Prostate gland (tissue), 2 donors: ENCODE measurements around the gene TMC1. TPM values are rescaled to one million over a fixed set of nuclear protein-coding genes. Genes with fewer than 3 reads are reported as not detected.

ENCODE experiments used
- DNase-seq: peaks from one replicate; pipeline ENCODE4 v3.0.0-alpha.2; 2019; ENCODE audit warnings: low spot score
- H3K27ac ChIP-seq, 2 donors: fragments of 200-600 bp; sonication (generic); 2 replicates each; pipeline ENCODE4 v1.5.1; 2017 to 2019
- H3K27me3 ChIP-seq: fragments of 200-600 bp; sonication (generic); replicated peaks from 2 replicates; pipeline ENCODE4 v1.5.1; 2019; ENCODE audit not compliant: insufficient read depth
- H3K36me3 ChIP-seq, 2 donors: fragments of 200-600 bp; sonication (generic); 1 replicate in 1 of 2; 2 replicates in 1 of 2; pipeline versions ENCODE4 v1.5.1 to v1.8.1; 2017 to 2019
- H3K4me1 ChIP-seq: fragments of 200-600 bp; sonication (generic); replicated peaks from 2 replicates; pipeline ENCODE4 v1.5.1; 2019
- H3K4me3 ChIP-seq, 2 donors: fragments of 200-600 bp; sonication (generic); 2 replicates each; pipeline ENCODE4 v1.5.1; 2017 to 2019
- H3K9me3 ChIP-seq: fragments of 200-600 bp; sonication (generic); 2 replicates; pipeline ENCODE4 v1.5.1; 2017
- CTCF ChIP-seq, 4 experiments: fragments of 200-600 bp in 2 of 4; fragments of 450-650 bp in 2 of 4; sonication (generic) in 2 of 4; IDR thresholded peaks; 1 replicate in 3 of 4; 2 replicates in 1 of 4; pipeline ENCODE4 v1.5.1; 2016 to 2019; ENCODE audit warnings: antibody characterized with exemption in 4 of 4, mild to moderate bottlenecking in 2 of 4, moderate library complexity in 2 of 4
- POLR2A ChIP-seq: fragments of 450-650 bp; IDR thresholded peaks from one replicate; pipeline ENCODE4 v1.6.1; 2016; ENCODE audit warnings: antibody characterized with exemption, mild to moderate bottlenecking
- POLR2AphosphoS5 ChIP-seq: sonication (generic); formaldehyde crosslinking; IDR thresholded peaks from one replicate; pipeline ENCODE4 v1.6.1; 2017; ENCODE audit warnings: antibody characterized with exemption
- WGBS: methylation state at CpG from one replicate; pipeline ENCODE4 v1.1.5; 2018; 5-methylcytosine and 5-hydroxymethylcytosine counted together
- intact Hi-C: fragments of 100-400 bp; cut with DNase I; formaldehyde crosslinking; loops from one replicate; pipeline ENCODE4 v1.14.2; 2022
- total RNA-seq, 2 donors: library from RNA; depleted of rRNA; stranded (reverse); fragments of >200 nt; gene quantifications; one replicate each; pipeline ENCODE4 v1.1.0, GENCODE V29; 2016

Gene TMC1
- total RNA-seq, 2 donors from 2014 or later: 3.0 to 5.3 TPM

GRCh38 chr9:72807765-72808445, 286.5 kb downstream of the TMC1 start:
- no peaks in the 10 kb centered on the region for H3K4me1 ChIP-seq
- no peaks in the 10 kb centered on the region for H3K27me3 ChIP-seq
- intact Hi-C loops: no loop called here
- H3K4me3 ChIP-seq: no peak overlapping the region
- no peak for DNase-seq
- H3K36me3 ChIP-seq: no peaks in the 10 kb centered on the region
- peak overlapping the region in 1 of 2 donors; percentile 0 for H3K27ac ChIP-seq
- 84% methylated on average over 2 of the region's 2 CpGs for WGBS
- TF ChIP-seq POLR2AphosphoS5 (no peak), CTCF (IDR thresholded peaks at IDR 0.05) (no peak), POLR2A (no peak)
- no peaks in the 10 kb centered on the region for H3K9me3 ChIP-seq

- no peak overlapping the region for H3K4me3 ChIP-seq
- no peaks in the 10 kb centered on the region for H3K9me3 ChIP-seq
- no peaks in the 10 kb centered on the region for H3K27me3 ChIP-seq
- no peaks in the 10 kb centered on the region for H3K36me3 ChIP-seq
- WGBS: 84% methylated on average over 2 of the region's 2 CpGs
- H3K4me1 ChIP-seq: no peaks in the 10 kb centered on the region
- no peak for DNase-seq
- TF ChIP-seq POLR2AphosphoS5: no peak
- no peak for TF ChIP-seq POLR2A
- TF ChIP-seq CTCF (IDR thresholded peaks at IDR 0.05): no peak
- intact Hi-C loops: no loop called here
- H3K27ac ChIP-seq: peak overlapping the region in 1 of 2 donors; percentile 0
These were observed 287.0 kb downstream of the TMC1 start for GRCh38 chr9:72808446-72808768.

- H3K9me3 ChIP-seq: no peaks in the 10 kb centered on the region
These were observed 288.2 kb downstream of the TMC1 start for GRCh38 chr9:72809586-72809985.

GRCh38 chr9:72812559-72813111, 291.2 kb downstream of the TMC1 start:
- no peak overlapping the region for H3K4me3 ChIP-seq
- no peak for DNase-seq
- H3K27me3 ChIP-seq: no peaks in the 10 kb centered on the region
- intact Hi-C loops: no loop called here
- TF ChIP-seq POLR2A (no peak), POLR2AphosphoS5 (no peak), CTCF (IDR thresholded peaks at IDR 0.05) (no peak)
- H3K4me1 ChIP-seq: no peaks in the 10 kb centered on the region
- H3K27ac ChIP-seq: no peak overlapping the region
- WGBS: 68% methylated on average over 2 of the region's 2 CpGs
- no peaks in the 10 kb centered on the region for H3K36me3 ChIP-seq
- no peaks in the 10 kb centered on the region for H3K9me3 ChIP-seq

More at GRCh38 chr9:72809586-72809985, 288.2 kb downstream of the TMC1 start:
- no peaks in the 10 kb centered on the region for H3K27me3 ChIP-seq
- no peak overlapping the region for H3K4me3 ChIP-seq
- H3K4me1 ChIP-seq: no peaks in the 10 kb centered on the region
- intact Hi-C loops: no loop called here
- no peak for TF ChIP-seq POLR2AphosphoS5
- no peak for TF ChIP-seq CTCF (IDR thresholded peaks at IDR 0.05)
- no peak for TF ChIP-seq POLR2A
- H3K36me3 ChIP-seq: no peaks in the 10 kb centered on the region
- WGBS: 80% methylated on average over 3 of the region's 3 CpGs
- no peak for DNase-seq
- H3K27ac ChIP-seq: no peak overlapping the region

GRCh38 chr9:72813544-72813943, 292.1 kb downstream of the TMC1 start:
- DNase-seq: no peak
- Histone ChIP-seq H3K27ac (no peak overlapping the region), H3K36me3 (no peaks in the 10 kb centered on the region), H3K9me3 (no peaks in the 10 kb centered on the region), H3K4me3 (no peak overlapping the region), H3K27me3 (no peaks in the 10 kb centered on the region), H3K4me1 (no peaks in the 10 kb centered on the region)
- TF ChIP-seq POLR2A (no peak), POLR2AphosphoS5 (no peak), CTCF (IDR thresholded peaks at IDR 0.05) (no peak)
- intact Hi-C loops: no loop called here
